GM12892 (cell line): ENCODE data around the gene CD101.

ENCODE experiments used
- POLR2A ChIP-seq: IDR thresholded peaks from 2 replicates; pipeline ENCODE4 v1.6.1; 2011; ENCODE audit warnings: low read depth, low read length, control low read depth
- TAF1 ChIP-seq: IDR thresholded peaks from 2 replicates; pipeline ENCODE4 v1.6.1; 2011; ENCODE audit warnings: low read depth, mild to moderate bottlenecking, control low read depth, low read length, borderline replicate concordance

DNA sequence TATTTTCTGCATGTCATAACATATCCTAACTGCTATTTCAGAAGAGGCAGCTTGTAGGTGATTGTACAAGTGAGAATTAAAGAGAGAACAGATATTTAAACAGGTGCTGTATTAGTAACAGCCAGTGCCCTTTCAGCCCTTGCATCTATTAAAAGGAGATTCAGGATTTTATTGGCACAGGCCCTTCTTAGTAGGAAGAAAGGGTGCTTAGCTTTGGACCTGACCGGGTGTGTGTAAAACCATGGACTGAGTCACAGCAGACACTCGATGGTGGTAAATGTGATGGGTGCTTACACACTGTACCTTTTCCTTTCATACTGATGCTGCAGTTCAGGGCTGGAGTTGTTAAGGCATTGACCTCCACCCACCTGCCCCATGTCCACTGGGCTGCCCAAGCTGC, 12.7 kb upstream of the CD101 start:
- no peak for TF ChIP-seq POLR2A
- no peak for TF ChIP-seq TAF1
